PC-3 (cell line): ENCODE measurements around the gene CD164L2.

ENCODE experiments used
- EZH2 ChIP-seq: fragments of 300-600 bp; sonication (generic); IDR thresholded peaks from one replicate; pipeline ENCODE4 v1.6.1; 2017; ENCODE audit warnings: antibody characterized with exemption, mild to moderate bottlenecking, low read length; ENCODE audit not compliant: unreplicated experiment
- TF ChIP-seq, protein P1 (sequence below): fragments of 300-600 bp; sonication (generic); conservative IDR thresholded peaks from 2 replicates; pipeline ENCODE4 v1.5.1; 2017; ENCODE audit warnings: antibody characterized with exemption, low read depth, mild to moderate bottlenecking, low read length

DNA sequence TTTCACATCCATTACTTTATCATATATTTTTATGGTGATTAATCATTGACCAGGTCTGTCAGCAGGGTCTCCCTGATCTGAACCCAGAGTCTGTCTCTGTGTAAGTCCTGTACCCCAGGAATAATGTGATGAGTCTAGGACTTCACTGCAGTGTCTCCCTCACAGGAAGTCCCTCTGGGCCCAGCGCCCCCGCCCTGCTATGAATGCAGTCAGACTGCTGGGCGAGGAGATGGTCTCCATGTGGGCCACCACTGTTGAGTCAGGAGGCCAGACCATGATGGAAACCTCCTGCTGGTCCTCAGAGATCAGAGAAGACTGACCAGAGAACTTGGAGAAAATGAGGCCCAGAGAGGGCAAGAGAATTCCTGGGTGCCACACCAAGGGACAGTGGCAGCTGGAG, 51.7 kb downstream of the CD164L2 start:
- TF ChIP-seq, protein P1, sequence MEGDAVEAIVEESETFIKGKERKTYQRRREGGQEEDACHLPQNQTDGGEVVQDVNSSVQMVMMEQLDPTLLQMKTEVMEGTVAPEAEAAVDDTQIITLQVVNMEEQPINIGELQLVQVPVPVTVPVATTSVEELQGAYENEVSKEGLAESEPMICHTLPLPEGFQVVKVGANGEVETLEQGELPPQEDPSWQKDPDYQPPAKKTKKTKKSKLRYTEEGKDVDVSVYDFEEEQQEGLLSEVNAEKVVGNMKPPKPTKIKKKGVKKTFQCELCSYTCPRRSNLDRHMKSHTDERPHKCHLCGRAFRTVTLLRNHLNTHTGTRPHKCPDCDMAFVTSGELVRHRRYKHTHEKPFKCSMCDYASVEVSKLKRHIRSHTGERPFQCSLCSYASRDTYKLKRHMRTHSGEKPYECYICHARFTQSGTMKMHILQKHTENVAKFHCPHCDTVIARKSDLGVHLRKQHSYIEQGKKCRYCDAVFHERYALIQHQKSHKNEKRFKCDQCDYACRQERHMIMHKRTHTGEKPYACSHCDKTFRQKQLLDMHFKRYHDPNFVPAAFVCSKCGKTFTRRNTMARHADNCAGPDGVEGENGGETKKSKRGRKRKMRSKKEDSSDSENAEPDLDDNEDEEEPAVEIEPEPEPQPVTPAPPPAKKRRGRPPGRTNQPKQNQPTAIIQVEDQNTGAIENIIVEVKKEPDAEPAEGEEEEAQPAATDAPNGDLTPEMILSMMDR, result no peak
- TF ChIP-seq EZH2, result no peak
